H1 (cell line): ENCODE measurements around the gene SERPINA6. TPM values are rescaled to one million over a fixed set of nuclear protein-coding genes. Genes with fewer than 3 reads are reported as not detected.

Experiments
- CTCF ChIA-PET: fragments of 300-600 bp; sonication (Branson Sonifier 250); formaldehyde crosslinking; loops from one replicate; lab custom pipeline; 2021; ENCODE audit not compliant: partially characterized antibody; lab: Charles Lee
- POLR2A ChIA-PET: fragments of 300-600 bp; sonication (Branson Sonifier 250); formaldehyde crosslinking; loops from one replicate; lab custom pipeline; 2021; ENCODE audit warnings: inconsistent platforms; ENCODE audit not compliant: partially characterized antibody; lab: Charles Lee
- DNase-seq, 2 experiments: peaks; one replicate each; pipeline versions ENCODE4 v3.0.0 to v3.0.0-alpha.2; 2010 to 2022; ENCODE audit warnings: low spot score in 2 of 2, low read depth in 1 of 2, mixed read lengths in 1 of 2
- FAIRE-seq: peaks from 2 replicates; lab custom pipeline; 2011; peaks lifted over from hg19 to GRCh38; lab: Jason Lieb, UNC
- H2AFZ ChIP-seq: 2 replicates; pipeline ENCODE4 v1.8.1; 2012; ENCODE audit warnings: low read length, inconsistent platforms
- H2AK5ac ChIP-seq: 2 replicates; pipeline ENCODE4 v1.6.1; 2013; ENCODE audit warnings: low read depth, low read length
- H2BK120ac ChIP-seq: replicated peaks from 2 replicates; pipeline ENCODE3; 2013; ENCODE audit warnings: low read depth, low read length, inconsistent platforms
- H2BK12ac ChIP-seq: 2 replicates; pipeline ENCODE4 v1.6.1; 2013; ENCODE audit warnings: low read depth, low read length
- H2BK15ac ChIP-seq: 2 replicates; pipeline ENCODE4 v1.6.1; 2013; ENCODE audit warnings: low read length
- H2BK20ac ChIP-seq: 2 replicates; pipeline ENCODE4 v1.6.1; 2013; ENCODE audit warnings: low read length
- H2BK5ac ChIP-seq: 2 replicates; pipeline ENCODE4 v1.6.1; 2013; ENCODE audit warnings: low read depth, low read length
- H3K14ac ChIP-seq: 2 replicates; pipeline ENCODE4 v1.6.1; 2013; ENCODE audit warnings: inconsistent platforms; ENCODE audit not compliant: insufficient read length
- H3K18ac ChIP-seq: 2 replicates; pipeline ENCODE4 v1.6.1; 2013; ENCODE audit warnings: low read length; ENCODE audit errors: extremely low read depth
- H3K23ac ChIP-seq: 2 replicates; pipeline ENCODE4 v1.6.1; 2013; ENCODE audit warnings: inconsistent platforms; ENCODE audit not compliant: insufficient read length
- H3K23me2 ChIP-seq: 2 replicates; pipeline ENCODE4 v1.6.1; 2013; ENCODE audit warnings: low read depth, low read length
- H3K27ac ChIP-seq: 2 replicates; pipeline ENCODE4 v1.6.1; 2011; ENCODE audit warnings: low read depth, low read length, inconsistent platforms
- H3K27me3 ChIP-seq, 4 experiments: replicated peaks in 1 of 4; 1 replicate in 1 of 4; 2 replicates in 3 of 4; pipeline versions ENCODE4 v1.6.1 to v1.8.1; 2011 to 2013; ENCODE audit warnings: low read length in 3 of 4, mild to moderate bottlenecking in 3 of 4, inconsistent platforms in 2 of 4, mixed read lengths in 2 of 4, moderate library complexity in 1 of 4; ENCODE audit not compliant: control insufficient read depth in 3 of 4, insufficient read depth in 3 of 4; ENCODE audit errors: extremely low read depth in 1 of 4
- H3K36me3 ChIP-seq, 4 experiments: 2 replicates each; pipeline versions ENCODE4 v1.6.1 to v1.8.1; 2011 to 2013; ENCODE audit warnings: mild to moderate bottlenecking in 4 of 4, low read length in 3 of 4, moderate library complexity in 2 of 4, control low read depth in 1 of 4, inconsistent platforms in 1 of 4; ENCODE audit not compliant: insufficient read depth in 4 of 4, control insufficient read depth in 2 of 4
- H3K4ac ChIP-seq: replicated peaks from 2 replicates; pipeline ENCODE3; 2013; ENCODE audit warnings: low read length, low read depth, mixed read lengths, inconsistent platforms; ENCODE audit not compliant: insufficient read length
- H3K4me1 ChIP-seq, 4 experiments: replicated peaks in 1 of 4; 1 replicate in 1 of 4; 2 replicates in 3 of 4; pipeline versions ENCODE4 v1.6.1 to v1.8.1; 2011 to 2013; ENCODE audit warnings: low read length in 3 of 4, inconsistent platforms in 2 of 4, mixed read lengths in 1 of 4; ENCODE audit not compliant: insufficient read depth in 4 of 4, control insufficient read depth in 3 of 4
- H3K4me2 ChIP-seq, 2 experiments: 2 replicates each; pipeline versions ENCODE4 v1.6.1 to v1.8.1; 2011 to 2013; ENCODE audit warnings: low read depth in 2 of 2, low read length in 2 of 2, control low read depth in 1 of 2, inconsistent platforms in 1 of 2, mild to moderate bottlenecking in 1 of 2; ENCODE audit not compliant: insufficient read depth in 1 of 2
- H3K4me3 ChIP-seq, 4 experiments: fragments of 200-600, 300-600 bp in 1 of 4; sonication (generic), shearing (Covaris generic), sonication (Bioruptor Twin) in 1 of 4; 2 replicates each; pipeline versions ENCODE4 v1.5.1 to v1.8.1; 2011 to 2016; ENCODE audit warnings: low read length in 4 of 4, low read depth in 3 of 4, control low read depth in 2 of 4, inconsistent platforms in 2 of 4, mild to moderate bottlenecking in 2 of 4, mixed read lengths in 1 of 4, moderate library complexity in 1 of 4; ENCODE audit not compliant: insufficient read depth in 2 of 4; ENCODE audit errors: extremely low read depth in 1 of 4
- H3K56ac ChIP-seq: replicated peaks from 2 replicates; pipeline ENCODE3; 2013; ENCODE audit warnings: low read depth, mild to moderate bottlenecking, mixed read lengths, low read length, inconsistent platforms; ENCODE audit not compliant: insufficient read length
- H3K79me1 ChIP-seq: 2 replicates; pipeline ENCODE4 v1.6.1; 2013; ENCODE audit warnings: low read depth, low read length, control low read depth
- H3K79me2 ChIP-seq, 2 experiments: 2 replicates each; pipeline versions ENCODE4 v1.6.1 to v1.8.1; 2012 to 2013; ENCODE audit warnings: low read length in 2 of 2, mild to moderate bottlenecking in 2 of 2, inconsistent platforms in 1 of 2; ENCODE audit not compliant: insufficient read depth in 2 of 2, control insufficient read depth in 1 of 2
- H3K9ac ChIP-seq, 4 experiments: replicated peaks in 1 of 4; 1 replicate in 1 of 4; 2 replicates in 3 of 4; pipeline versions ENCODE4 v1.6.1 to v1.8.1; 2011 to 2013; ENCODE audit warnings: low read depth in 3 of 4, low read length in 3 of 4, control low read depth in 2 of 4, mild to moderate bottlenecking in 2 of 4, moderate library complexity in 2 of 4, inconsistent platforms in 1 of 4; ENCODE audit errors: extremely low read depth in 1 of 4
- H3K9me3 ChIP-seq, 2 experiments: 2 replicates each; pipeline versions ENCODE4 v1.6.1 to v1.8.1; 2012 to 2013; ENCODE audit warnings: mild to moderate bottlenecking in 2 of 2, moderate library complexity in 2 of 2, control low read depth in 1 of 2, inconsistent platforms in 1 of 2, low read depth in 1 of 2, low read length in 1 of 2, mixed read lengths in 1 of 2; ENCODE audit not compliant: insufficient read depth in 2 of 2
- H4K20me1 ChIP-seq, 2 experiments: replicated peaks in 1 of 2; 2 replicates each; pipeline versions ENCODE3 to v1.8.1; 2011 to 2013; ENCODE audit warnings: inconsistent platforms in 2 of 2, low read length in 2 of 2, mild to moderate bottlenecking in 1 of 2; ENCODE audit not compliant: insufficient read depth in 2 of 2, control insufficient read depth in 1 of 2
- H4K5ac ChIP-seq: 2 replicates; pipeline ENCODE4 v1.6.1; 2013; ENCODE audit warnings: low read length, low read depth, mixed read lengths, inconsistent platforms; ENCODE audit not compliant: insufficient read length
- H4K8ac ChIP-seq: 2 replicates; pipeline ENCODE4 v1.8.0; 2013; ENCODE audit warnings: mild to moderate bottlenecking, moderate library complexity, low read length, inconsistent platforms; ENCODE audit not compliant: insufficient read depth; ENCODE audit errors: extremely low read depth
- H4K91ac ChIP-seq: replicated peaks from 2 replicates; pipeline ENCODE3; 2013; ENCODE audit warnings: low read length, mixed read lengths, inconsistent platforms; ENCODE audit not compliant: insufficient read length
- CTCF ChIP-seq, 3 experiments: IDR thresholded peaks; 1 replicate in 2 of 3; 2 replicates in 1 of 3; pipeline versions ENCODE4 v1.5.1 to v1.6.1; 2011; ENCODE audit warnings: low read length in 3 of 3, mild to moderate bottlenecking in 3 of 3, inconsistent platforms in 2 of 3, low read depth in 1 of 3, moderate library complexity in 1 of 3; ENCODE audit not compliant: insufficient read depth in 1 of 3; ENCODE audit errors: control extremely low read depth in 1 of 3
- FOSL1 ChIP-seq: IDR thresholded peaks from 2 replicates; pipeline ENCODE4 v1.6.1; 2011; ENCODE audit warnings: mild to moderate bottlenecking, low read depth, low read length, moderate library complexity; ENCODE audit not compliant: insufficient read depth
- WGBS, 2 experiments: shearing (Covaris generic) in 1 of 2; methylation state at CpG; one replicate each; pipeline versions ENCODE4 v1.1.6 to v1.1.7; 2013 to 2015; ENCODE audit warnings: low lambda C conversion rate in 2 of 2, mixed read lengths in 2 of 2, inconsistent platforms in 1 of 2, low coverage in 1 of 2, missing lambda C conversion rate in 1 of 2; ENCODE audit not compliant: insufficient replicate concordance in 2 of 2, insufficient coverage in 1 of 2, insufficient read length in 1 of 2; ENCODE audit errors: extremely low coverage in 1 of 2, missing lambda C conversion rate in 1 of 2; 5-methylcytosine and 5-hydroxymethylcytosine counted together
- polyA plus RNA-seq, 7 experiments: library from polyadenylated mRNA; depleted of rRNA in 3 of 7; stranded (reverse) in 5 of 7; unstranded in 2 of 7; fragments of >200 nt in 5 of 7; fragments of 200-250 nt in 2 of 7; gene quantifications; 1 replicate in 5 of 7; 2 replicates in 1 of 7; 4 replicates in 1 of 7; pipeline versions ENCODE4 v1.2.1 to v1.2.3, GENCODE V29; 2011 to 2013; ENCODE audit warnings: missing spikeins in 2 of 7, mixed read lengths in 2 of 7
- total RNA-seq: library from RNA; stranded (reverse); fragmentation: NEBNext Ultra II Directional; extraction: Animal tissue kit (Norgen Biotek cat#: 25700); gene quantifications from 2 replicates; pipeline ENCODE4 v1.2.1, GENCODE V29; 2021

Gene SERPINA6
- total and polyA plus RNA-seq, 2 of the 8 experiments (the other 6 are each of a cell fraction or from before 2014, with no cell fraction given) = not detected

- CTCF ChIA-PET = interaction anchor here (0.7 to 1.6 kb wide), 4 partner anchors 10 to 54 kb away, joined by 3 to 4 read pairs (median 4); no protein-coding TSS in a partner anchor
- H3K9ac ChIP-seq = no peak overlapping the region
- TF ChIP-seq CTCF (IDR thresholded peaks at IDR 0.05; ENCODE audit: control extremely low read depth in 1 of 3, insufficient read depth in 1 of 3, low read depth in 1 of 3, low read length in 3 of 3) (no peak), FOSL1 (no peak)
These were observed 6.4 kb downstream of the SERPINA6 start for GRCh38 chr14:94316692-94317091.

More at GRCh38 chr14:94316692-94317091, 6.4 kb downstream of the SERPINA6 start:
- H3K79me1 ChIP-seq = no peaks in the 10 kb centered on the region
- no peaks in the 10 kb centered on the region for H3K4me1 ChIP-seq
- no peak overlapping the region for H2AK5ac ChIP-seq
- H3K4ac ChIP-seq = no peak overlapping the region
- no peak overlapping the region for H2BK20ac ChIP-seq
- no peaks in the 10 kb centered on the region for H3K23me2 ChIP-seq
- no peaks in the 10 kb centered on the region for H3K36me3 ChIP-seq
- H4K20me1 ChIP-seq = no peaks in the 10 kb centered on the region
- POLR2A ChIA-PET = no interaction called here
- H3K27me3 ChIP-seq = no peaks in the 10 kb centered on the region
- no peak overlapping the region for H3K23ac ChIP-seq
- no peak overlapping the region for H3K14ac ChIP-seq
- H4K91ac ChIP-seq = no peak overlapping the region
- FAIRE-seq = no peak
- H3K56ac ChIP-seq = no peak overlapping the region
- WGBS, 2 experiments = 100% methylated on average over 1 of the region's 1 CpG; no CpG with 5 or more reads in 1 of the 2 experiments
- no peak overlapping the region for H3K4me3 ChIP-seq
- H2BK12ac ChIP-seq = no peak overlapping the region
- H3K18ac ChIP-seq = no peak overlapping the region
- no peak overlapping the region for H3K4me2 ChIP-seq
- H2BK15ac ChIP-seq = no peak overlapping the region
- no peak overlapping the region for H4K8ac ChIP-seq
- no peak overlapping the region for H4K5ac ChIP-seq
- H3K27ac ChIP-seq = no peak overlapping the region
- H3K9me3 ChIP-seq = no peaks in the 10 kb centered on the region
- no peak overlapping the region for H2BK5ac ChIP-seq
- DNase-seq = no peak
- no peak overlapping the region for H2AFZ ChIP-seq
- no peak overlapping the region for H2BK120ac ChIP-seq
- H3K79me2 ChIP-seq = no peaks in the 10 kb centered on the region
